ENCODE measurements around the gene MGST3.
"Not testable (repeated sequence)": the region's sequence is repeated elsewhere in the genome, so short reads cannot be mapped to it uniquely, and the experiment has no call there.

Gene MGST3

GRCh38 chr1:165628147-165628822 lies 2.7 kb upstream of the MGST3 start:
- in situ Hi-C loops (cut with MboI; ENCODE audit: low sequenced_read_pairs): no loop called here

DNA sequence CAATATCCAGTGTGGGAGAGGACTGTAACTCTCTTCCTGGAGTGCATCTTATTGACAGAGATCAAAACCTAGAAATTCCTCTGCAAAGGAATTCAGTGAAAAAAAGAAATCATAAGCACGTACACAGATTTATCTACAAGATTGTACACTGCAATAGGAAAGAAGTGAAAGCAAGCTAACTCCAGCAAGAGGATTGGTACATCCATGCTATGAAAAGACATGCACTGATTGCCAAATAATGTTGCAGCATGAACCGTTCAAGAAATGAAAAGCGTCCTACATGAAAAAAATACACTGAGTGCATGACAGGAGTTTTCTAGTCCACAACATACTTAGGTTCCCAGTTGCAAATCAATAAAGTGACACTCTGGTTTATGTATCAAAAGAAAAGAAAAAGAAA lies 1.9 kb upstream of the MGST3 start:
- in situ Hi-C loops (cut with MboI; ENCODE audit: low sequenced_read_pairs): no loop called here

GRCh38 chr1:165629848-165630628 lies 996 bp upstream of the MGST3 start:
- in situ Hi-C loops (cut with MboI; ENCODE audit: low sequenced_read_pairs): no loop called here

- in situ Hi-C loops (cut with MboI; ENCODE audit: low sequenced_read_pairs): no loop called here
Measured at GRCh38 chr1:165631342-165632151, 513 bp downstream of the MGST3 start.

- in situ Hi-C loops (cut with MboI; ENCODE audit: low sequenced_read_pairs): no loop called here
Measured at GRCh38 chr1:165632152-165632469, 1.1 kb downstream of the MGST3 start.

DNA sequence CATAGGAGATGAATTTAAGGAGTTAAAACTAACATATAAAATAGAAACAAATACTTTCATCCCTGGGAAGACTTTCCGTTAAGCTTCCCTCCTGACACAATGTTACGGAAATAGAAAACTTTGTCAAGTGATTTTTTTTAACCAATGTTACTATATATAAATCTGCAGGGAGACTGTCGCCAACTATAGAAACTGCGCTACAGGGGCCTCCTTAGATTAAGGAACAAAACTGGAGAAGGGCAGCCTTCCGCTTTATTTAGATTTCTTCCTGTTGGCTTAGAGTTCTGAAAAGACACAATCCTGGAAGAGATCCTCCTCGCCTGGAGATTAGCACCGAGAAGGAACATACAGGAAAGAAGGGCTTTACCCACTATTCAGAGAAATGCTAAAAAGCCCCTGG lies 1.5 kb downstream of the MGST3 start:
- in situ Hi-C loops (cut with MboI; ENCODE audit: low sequenced_read_pairs): no loop called here

GRCh38 chr1:165633614-165634013 lies 2.6 kb downstream of the MGST3 start:
- in situ Hi-C loops (cut with MboI; ENCODE audit: low sequenced_read_pairs): no loop called here

DNA sequence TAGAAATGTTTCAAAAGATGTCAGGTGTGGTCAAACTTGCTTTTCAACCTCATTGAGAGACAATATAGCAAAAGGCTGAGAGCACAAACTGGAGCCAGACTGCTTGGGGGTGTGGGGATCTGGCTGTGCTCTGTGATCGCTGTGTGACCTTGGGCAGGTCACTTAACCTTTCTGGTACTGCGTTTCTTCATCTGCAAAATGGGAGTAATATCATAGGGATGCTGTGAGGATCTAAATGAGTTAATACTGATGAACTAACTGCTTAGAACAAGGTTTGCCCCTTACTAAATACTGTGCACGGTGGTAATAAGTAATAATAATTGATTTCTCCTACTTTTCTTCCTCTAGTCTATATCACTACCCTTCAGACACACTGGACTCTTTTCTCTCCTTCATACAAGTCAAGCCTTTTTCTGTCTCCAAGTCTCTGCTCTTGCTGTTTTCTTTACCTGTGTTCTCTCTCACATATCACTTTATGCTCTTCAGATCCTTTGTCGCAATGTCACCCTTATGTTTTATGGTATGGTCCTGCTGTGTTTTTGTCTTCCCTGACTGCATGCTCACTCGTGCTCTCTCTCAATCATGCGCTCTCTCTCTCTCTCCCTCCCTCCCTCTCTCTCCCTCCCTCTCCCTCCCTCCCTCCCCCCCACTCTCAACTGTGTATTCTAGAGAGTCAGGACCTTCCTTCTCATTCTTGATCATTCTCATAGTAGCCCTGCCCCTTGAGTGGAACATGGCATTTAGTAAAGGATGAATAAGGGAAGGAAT lies 3.3 kb downstream of the MGST3 start:
- in situ Hi-C loops (cut with MboI; ENCODE audit: low sequenced_read_pairs): no loop called here

DNA sequence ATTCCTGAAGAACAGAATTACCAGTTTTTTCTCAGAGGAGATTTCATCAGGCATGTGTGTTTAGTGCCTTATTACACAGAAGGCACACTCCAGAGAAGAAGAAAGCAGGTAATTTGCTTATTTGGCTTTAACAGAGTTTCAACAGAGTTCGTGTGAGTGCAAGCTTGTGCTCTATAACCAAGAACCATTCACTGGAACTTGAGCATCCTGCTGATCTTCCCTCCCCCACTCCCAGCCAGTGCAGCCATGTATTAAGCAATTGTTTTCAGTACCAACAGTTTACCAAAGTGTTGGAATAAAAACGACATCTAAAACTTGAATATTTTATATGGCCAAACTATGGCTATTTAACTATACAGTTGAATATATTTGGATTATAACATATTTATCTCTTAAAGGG lies 4.3 kb downstream of the MGST3 start:
- in situ Hi-C loops (cut with MboI; ENCODE audit: low sequenced_read_pairs): no loop called here

DNA sequence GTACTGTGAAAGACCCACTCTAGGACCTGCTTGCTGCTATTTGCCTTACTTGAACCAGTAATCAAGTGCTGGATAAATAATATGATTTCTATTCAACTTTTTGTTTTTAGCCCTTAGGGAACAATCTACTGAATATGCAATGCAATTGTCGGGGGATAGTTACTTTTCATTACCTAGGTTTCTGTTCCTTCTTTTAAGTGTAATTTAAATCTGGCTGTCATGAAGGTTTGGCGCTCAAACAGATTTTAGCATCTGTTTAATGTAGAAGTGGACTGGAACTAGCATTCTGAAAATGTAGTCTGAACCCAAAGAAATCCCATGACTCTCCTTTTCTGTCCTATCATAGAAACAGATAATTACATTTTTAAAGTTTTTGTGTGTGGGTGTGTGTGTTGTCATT lies 4.8 kb downstream of the MGST3 start:
- in situ Hi-C loops (cut with MboI; ENCODE audit: low sequenced_read_pairs): no loop called here

DNA sequence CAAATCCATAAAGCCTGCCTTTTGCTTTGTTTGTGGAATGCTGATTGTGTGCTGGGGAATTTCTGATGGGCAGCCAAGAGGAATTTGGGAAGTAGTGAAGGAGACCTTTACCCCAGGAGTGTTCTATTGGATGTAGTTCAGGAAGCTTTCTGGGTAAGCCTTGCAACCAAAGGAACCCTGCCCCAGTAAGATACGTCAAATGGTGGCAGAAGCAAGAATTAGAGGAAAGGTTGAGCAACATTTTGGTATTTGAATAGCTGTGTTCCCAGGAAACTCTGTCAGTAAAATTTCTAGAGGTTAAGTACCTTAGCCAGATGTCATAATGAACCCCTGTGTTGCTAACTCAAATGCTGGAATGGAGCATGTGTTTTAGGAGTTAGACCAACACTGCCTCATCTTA lies 6.4 kb downstream of the MGST3 start:
- in situ Hi-C loops (cut with MboI; ENCODE audit: low sequenced_read_pairs): no loop called here

GRCh38 chr1:165638211-165638610 lies 7.2 kb downstream of the MGST3 start:
- in situ Hi-C loops (cut with MboI; ENCODE audit: low sequenced_read_pairs): not testable (repeated sequence)

DNA sequence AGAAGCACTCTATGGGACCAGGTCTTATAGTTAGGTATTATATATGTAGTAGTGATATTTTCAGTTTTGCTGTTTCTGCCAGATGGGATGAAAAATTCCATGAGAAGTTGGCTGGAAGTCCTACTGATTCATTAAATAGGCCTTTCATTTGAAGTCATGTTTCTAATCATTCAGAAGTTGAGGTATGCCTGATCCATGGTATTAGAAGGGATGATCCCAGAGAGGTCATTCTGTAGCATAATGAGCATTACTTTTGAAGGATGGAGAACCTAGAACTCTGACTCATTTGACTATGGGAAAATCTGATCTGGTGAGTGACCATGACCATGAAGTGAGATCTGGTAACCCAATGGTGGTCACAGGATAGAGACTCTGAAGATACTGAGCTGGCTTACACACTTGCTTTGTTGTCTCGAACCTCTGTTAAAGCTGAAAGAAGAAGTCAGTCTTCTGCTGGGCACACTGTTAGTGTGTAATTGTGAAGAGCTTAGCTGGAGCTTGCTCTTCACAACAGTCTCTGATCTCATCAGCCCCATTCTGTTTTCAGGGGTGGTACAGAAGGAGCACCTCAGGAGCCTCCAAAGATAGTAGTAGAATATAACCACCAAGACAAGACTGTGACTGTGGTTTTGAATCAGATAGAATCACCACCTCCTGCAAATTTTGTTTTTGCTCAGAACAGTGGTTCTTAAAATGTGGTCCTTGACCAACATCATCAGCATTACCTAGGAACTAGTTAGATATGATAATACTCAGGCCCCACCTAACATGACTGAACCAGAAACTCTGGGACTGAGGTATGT lies 9.0 kb downstream of the MGST3 start:
- in situ Hi-C loops (cut with MboI; ENCODE audit: low sequenced_read_pairs): no loop called here

- in situ Hi-C loops (cut with MboI; ENCODE audit: low sequenced_read_pairs): no loop called here
Measured at GRCh38 chr1:165641231-165641987, 10.4 kb downstream of the MGST3 start.

DNA sequence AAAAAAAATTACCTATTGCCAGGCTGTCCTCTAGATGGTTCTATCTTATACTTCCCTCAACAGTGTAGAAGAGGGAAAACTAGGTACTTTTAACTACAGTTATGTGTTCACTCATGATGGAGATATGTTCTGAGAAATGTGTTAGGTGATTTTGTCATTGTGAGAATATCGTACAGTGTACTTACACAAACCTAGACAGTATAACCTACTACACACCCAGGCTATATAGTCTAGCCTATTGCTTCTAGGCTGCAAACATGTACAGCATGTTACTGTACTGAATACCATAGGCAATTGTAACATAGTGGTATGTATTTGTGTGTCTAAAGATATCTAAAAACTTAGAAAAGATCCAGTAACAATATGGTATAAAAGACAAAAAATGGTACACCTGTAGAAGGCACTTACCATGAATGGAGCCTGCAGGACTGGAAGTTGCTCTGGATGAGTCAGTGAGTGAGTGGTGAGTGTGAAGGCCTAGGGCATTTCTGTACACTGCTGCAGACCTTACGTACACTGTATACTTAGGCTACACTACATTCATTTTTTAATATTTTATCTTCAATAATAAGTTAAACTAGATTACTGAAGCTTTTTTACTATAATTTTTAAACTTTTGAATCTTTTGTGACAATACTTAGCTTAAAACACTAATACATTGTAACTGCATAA lies 13.2 kb downstream of the MGST3 start:
- in situ Hi-C loops (cut with MboI; ENCODE audit: low sequenced_read_pairs): no loop called here

DNA sequence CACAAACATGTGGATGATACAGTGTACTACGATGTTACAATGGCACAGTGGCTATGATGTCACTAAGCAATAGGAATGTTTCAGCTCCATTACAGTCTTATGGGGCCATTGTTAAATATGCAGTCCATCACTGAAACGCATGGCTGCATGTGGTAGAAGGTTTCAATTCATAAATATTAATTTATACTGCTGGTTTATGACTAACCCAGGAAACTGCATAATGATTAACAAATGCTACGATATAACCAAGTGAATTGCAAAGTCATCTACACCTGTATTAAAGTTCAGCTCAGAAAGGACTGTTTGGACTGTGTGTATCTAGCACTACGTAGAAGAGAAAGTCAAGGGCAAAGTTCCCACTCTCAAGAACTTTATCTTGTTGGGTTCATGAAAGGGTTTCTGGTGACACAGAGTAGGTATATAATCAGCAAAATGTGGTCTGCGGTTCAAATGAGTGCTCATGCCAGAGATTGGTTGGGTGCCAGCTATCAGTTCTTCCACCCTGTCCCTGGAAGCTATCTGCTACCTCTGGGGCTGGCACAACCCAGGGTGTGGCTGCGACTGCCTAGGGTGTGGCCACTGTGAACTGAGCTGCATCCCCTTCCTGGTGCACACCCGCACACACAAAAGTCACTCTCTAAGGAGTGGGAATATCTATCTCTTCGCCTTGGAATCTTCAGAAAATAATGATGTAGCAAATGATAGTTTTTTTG lies 14.8 kb downstream of the MGST3 start:
- in situ Hi-C loops (cut with MboI; ENCODE audit: low sequenced_read_pairs): no loop called here

GRCh38 chr1:165647517-165647916 lies 16.5 kb downstream of the MGST3 start:
- in situ Hi-C loops (cut with MboI; ENCODE audit: low sequenced_read_pairs): no loop called here

- in situ Hi-C loops (cut with MboI; ENCODE audit: low sequenced_read_pairs): no loop called here
Measured at GRCh38 chr1:165647970-165648369, 16.9 kb downstream of the MGST3 start.
